Measurements from ENCODE around the gene MED8.

MED8 gene

GRCh38 chr1:43389326-43390313, at the start of gene MED8, which contains the start of gene SZT2:
Gene MED8, minus strand, starts transcription at chr1:43389800. Its CDS starts 36 bp downstream, at chr1:43389764.
Gene SZT2, plus strand, starts transcription at chr1:43389899. Its CDS starts 70 bp downstream, at chr1:43389969.
- intact Hi-C loops (cut with DNase I): loop anchor here (5.0 to 10.0 kb wide), 2 partner anchors 55 to 152 kb away; no protein-coding TSS in a partner anchor

GRCh38 chr1:43438953-43439581, 49.5 kb upstream of the MED8 start:
- intact Hi-C loops (cut with DNase I): no loop called here
- peak in 6 of 42 donors; percentile 4 to 14 (median 8) for DNase-seq

More at GRCh38 chr1:43389326-43390313, at the start of gene MED8, which contains the start of gene SZT2:
- peak; percentile 87 to 99 (median 96) for DNase-seq

GRCh38 chr1:43438576-43438952, 49.0 kb upstream of the MED8 start:
- DNase-seq: peak in 4 of 42 donors; percentile 2 to 5 (median 3)
- intact Hi-C loops (cut with DNase I): no loop called here

GRCh38 chr1:43438006-43438405, 48.4 kb upstream of the MED8 start:
- intact Hi-C loops (cut with DNase I): no loop called here
- DNase-seq: peak in 3 of 42 donors; percentile 4 to 14 (median 5)

GRCh38 chr1:43437031-43437973, 47.7 kb upstream of the MED8 start:
- DNase-seq: peak in 5 of 42 donors; percentile 4 to 17 (median 7)
- intact Hi-C loops (cut with DNase I): no loop called here

GRCh38 chr1:43436371-43436770, 46.8 kb upstream of the MED8 start:
- intact Hi-C loops (cut with DNase I): no loop called here
- DNase-seq: peak in 1 of 42 donors; percentile 15

- intact Hi-C loops (cut with DNase I): no loop called here
- DNase-seq: peak in 7 of 42 donors; percentile 6 to 24 (median 18)
Observed at GRCh38 chr1:43435146-43436145, 45.8 kb upstream of the MED8 start.

GRCh38 chr1:43434256-43434655, 44.7 kb upstream of the MED8 start:
- intact Hi-C loops (cut with DNase I): no loop called here

GRCh38 chr1:43432907-43433306, 43.3 kb upstream of the MED8 start:
- DNase-seq: peak in 3 of 42 donors; percentile 1 to 15 (median 9)
- intact Hi-C loops (cut with DNase I): no loop called here

More at GRCh38 chr1:43434256-43434655, 44.7 kb upstream of the MED8 start:
- peak in 5 of 42 donors; percentile 1 to 22 (median 4) for DNase-seq

GRCh38 chr1:43432171-43432860, 42.7 kb upstream of the MED8 start:
- intact Hi-C loops (cut with DNase I): no loop called here
- DNase-seq: peak in 1 of 42 donors; percentile 0

GRCh38 chr1:43431676-43432075, 42.1 kb upstream of the MED8 start:
- intact Hi-C loops (cut with DNase I): no loop called here
- DNase-seq: no peak

- intact Hi-C loops (cut with DNase I): no loop called here
- no peak for DNase-seq
Observed at GRCh38 chr1:43430831-43431230, 41.2 kb upstream of the MED8 start.

- intact Hi-C loops (cut with DNase I): no loop called here
- DNase-seq: no peak
Observed at GRCh38 chr1:43427941-43428340, 38.3 kb upstream of the MED8 start.

GRCh38 chr1:43427524-43427923, 37.9 kb upstream of the MED8 start:
- intact Hi-C loops (cut with DNase I): no loop called here
- peak in 1 of 42 donors; percentile 11 for DNase-seq

GRCh38 chr1:43426221-43426620, 36.6 kb upstream of the MED8 start:
- no peak for DNase-seq
- intact Hi-C loops (cut with DNase I): no loop called here

- no peak for DNase-seq
- intact Hi-C loops (cut with DNase I): no loop called here
Observed at GRCh38 chr1:43425045-43425444, 35.4 kb upstream of the MED8 start.

Measured in head of caudate nucleus (tissue), 42 donors.